OCI-LY3 (cell line): Measurements from ENCODE around the gene FSTL4.

Source experiments
- EZH2phosphoT487 ChIP-seq: fragments of 200-600 bp; shearing (Covaris generic); IDR thresholded peaks from 2 replicates; pipeline ENCODE4 v1.6.1; 2018; ENCODE audit warnings: antibody characterized with exemption, mixed run types, low read depth
- TF ChIP-seq, protein P1 (sequence below): fragments of 200-600, 300-600 bp; sonication (generic); IDR thresholded peaks from 2 replicates; pipeline ENCODE4 v1.5.1; 2014; ENCODE audit warnings: antibody characterized with exemption, low read length, low read depth

DNA sequence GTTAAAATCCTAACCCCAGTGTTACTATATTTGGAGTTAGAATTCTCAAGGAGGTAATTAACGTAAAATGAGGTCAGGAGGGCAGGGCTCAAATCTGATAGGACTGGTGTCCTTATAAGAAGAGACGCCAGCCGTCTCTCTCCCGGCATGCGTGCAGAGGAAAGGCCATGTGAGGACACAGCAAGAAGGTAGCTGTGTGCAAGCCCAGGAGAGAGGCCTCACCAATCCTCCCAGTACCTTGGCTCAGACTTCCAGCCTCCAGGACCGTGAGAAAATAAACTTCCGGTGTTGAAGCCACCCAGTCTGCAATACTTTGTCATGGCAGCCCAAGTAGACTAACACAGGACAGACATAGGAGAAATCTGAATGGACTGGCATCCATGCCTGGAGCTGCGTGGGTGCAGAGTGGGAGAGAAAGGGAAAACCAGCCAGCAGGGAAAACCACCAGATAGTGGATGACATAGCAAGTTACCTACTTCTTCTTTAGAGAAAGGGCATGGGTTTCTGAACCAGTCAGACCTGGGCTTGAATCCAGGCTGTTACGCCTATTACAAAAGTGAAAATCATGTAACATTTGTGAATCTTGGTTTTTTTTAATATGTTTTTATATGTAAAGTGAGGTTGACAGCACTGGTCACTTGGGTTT, 89.2 kb downstream of the FSTL4 start:
- TF ChIP-seq EZH2phosphoT487, result no peak
- TF ChIP-seq, protein P1, sequence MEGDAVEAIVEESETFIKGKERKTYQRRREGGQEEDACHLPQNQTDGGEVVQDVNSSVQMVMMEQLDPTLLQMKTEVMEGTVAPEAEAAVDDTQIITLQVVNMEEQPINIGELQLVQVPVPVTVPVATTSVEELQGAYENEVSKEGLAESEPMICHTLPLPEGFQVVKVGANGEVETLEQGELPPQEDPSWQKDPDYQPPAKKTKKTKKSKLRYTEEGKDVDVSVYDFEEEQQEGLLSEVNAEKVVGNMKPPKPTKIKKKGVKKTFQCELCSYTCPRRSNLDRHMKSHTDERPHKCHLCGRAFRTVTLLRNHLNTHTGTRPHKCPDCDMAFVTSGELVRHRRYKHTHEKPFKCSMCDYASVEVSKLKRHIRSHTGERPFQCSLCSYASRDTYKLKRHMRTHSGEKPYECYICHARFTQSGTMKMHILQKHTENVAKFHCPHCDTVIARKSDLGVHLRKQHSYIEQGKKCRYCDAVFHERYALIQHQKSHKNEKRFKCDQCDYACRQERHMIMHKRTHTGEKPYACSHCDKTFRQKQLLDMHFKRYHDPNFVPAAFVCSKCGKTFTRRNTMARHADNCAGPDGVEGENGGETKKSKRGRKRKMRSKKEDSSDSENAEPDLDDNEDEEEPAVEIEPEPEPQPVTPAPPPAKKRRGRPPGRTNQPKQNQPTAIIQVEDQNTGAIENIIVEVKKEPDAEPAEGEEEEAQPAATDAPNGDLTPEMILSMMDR, result no peak
